Activated T-cell treated with anti-CD3 and anti-CD28 coated beads, Interleukin-2, amount 50 U/mL, for 1 hour (primary cell): ENCODE measurements around the gene ING3.
"Not testable (repeated sequence)": the region's sequence is repeated elsewhere in the genome, so short reads cannot be mapped to it uniquely, and the experiment has no call there.

Source experiments
- DNase-seq: peaks from one replicate; pipeline ENCODE4 v3.0.0-alpha.2; 2020

ING3 gene

GRCh38 chr7:121003986-121004685 lies 53.6 kb downstream of the ING3 start:
- DNase-seq, result no peak

- DNase-seq, result not testable (repeated sequence)
These were observed 54.5 kb downstream of the ING3 start for GRCh38 chr7:121005058-121005457.

GRCh38 chr7:121005996-121006584 lies 55.5 kb downstream of the ING3 start:
- no peak for DNase-seq

GRCh38 chr7:121006711-121007315 lies 56.2 kb downstream of the ING3 start:
- DNase-seq, result no peak

GRCh38 chr7:121008816-121009215 lies 58.2 kb downstream of the ING3 start:
- no peak for DNase-seq

- no peak for DNase-seq
These were observed 60.8 kb downstream of the ING3 start for GRCh38 chr7:121011401-121011800.

- no peak for DNase-seq
These were observed 61.7 kb downstream of the ING3 start for GRCh38 chr7:121012170-121012874.

GRCh38 chr7:121012919-121013318 lies 62.3 kb downstream of the ING3 start:
- DNase-seq, result no peak

- no peak for DNase-seq
These were observed 65.0 kb downstream of the ING3 start for GRCh38 chr7:121015560-121015959.

GRCh38 chr7:121016966-121017365 lies 66.4 kb downstream of the ING3 start:
- no peak for DNase-seq

- DNase-seq, result no peak
These were observed 67.0 kb downstream of the ING3 start for GRCh38 chr7:121017586-121017985.

- DNase-seq, result no peak
These were observed 68.4 kb downstream of the ING3 start for GRCh38 chr7:121019018-121019417.

- DNase-seq, result no peak
These were observed 69.8 kb downstream of the ING3 start for GRCh38 chr7:121020249-121020988.

- DNase-seq, result no peak
These were observed 70.7 kb downstream of the ING3 start for GRCh38 chr7:121020989-121021969.

- DNase-seq, result no peak
These were observed 72.6 kb downstream of the ING3 start for GRCh38 chr7:121023194-121023593.

GRCh38 chr7:121023683-121024511 lies 73.3 kb downstream of the ING3 start:
- no peak for DNase-seq

GRCh38 chr7:121024611-121025010 lies 74.0 kb downstream of the ING3 start:
- DNase-seq, result no peak

GRCh38 chr7:121026159-121026558 lies 75.6 kb downstream of the ING3 start:
- no peak for DNase-seq

GRCh38 chr7:121026577-121027111 lies 76.1 kb downstream of the ING3 start:
- DNase-seq, result no peak
